NOMO-1 treated with dmso at 0.1 percent for 144 hours (cell line): Measurements from ENCODE around the gene TRPM4.
"Not testable (repeated sequence)": the region's sequence is repeated elsewhere in the genome, so short reads cannot be mapped to it uniquely, and the experiment has no call there.

Experiments used
- DNase-seq: peaks from one replicate; lab custom pipeline; 2025; ENCODE audit not compliant: unreplicated experiment; lab: John Stamatoyannopoulos, UW

The TRPM4 gene

DNA sequence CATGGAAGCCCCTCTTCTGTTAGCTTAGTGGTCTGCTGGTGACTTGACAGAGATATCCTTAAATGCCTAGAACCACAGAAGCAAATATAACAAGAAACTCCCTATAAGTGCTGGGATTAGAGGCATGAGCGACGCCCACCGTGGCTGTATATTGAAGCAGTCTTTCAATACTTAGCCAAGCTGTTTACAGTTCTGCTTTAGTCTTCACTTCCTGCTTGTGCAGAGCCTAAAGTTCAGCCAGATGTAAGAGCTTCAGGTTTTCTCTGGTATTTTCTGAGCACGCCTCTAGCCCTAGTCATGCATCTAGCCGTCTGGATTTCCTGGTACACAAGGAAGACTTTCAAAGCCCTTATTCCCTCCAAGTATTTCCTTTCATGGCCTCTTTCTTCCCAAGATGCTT, 28.5 kb downstream of the TRPM4 start:
- no peak for DNase-seq

DNA sequence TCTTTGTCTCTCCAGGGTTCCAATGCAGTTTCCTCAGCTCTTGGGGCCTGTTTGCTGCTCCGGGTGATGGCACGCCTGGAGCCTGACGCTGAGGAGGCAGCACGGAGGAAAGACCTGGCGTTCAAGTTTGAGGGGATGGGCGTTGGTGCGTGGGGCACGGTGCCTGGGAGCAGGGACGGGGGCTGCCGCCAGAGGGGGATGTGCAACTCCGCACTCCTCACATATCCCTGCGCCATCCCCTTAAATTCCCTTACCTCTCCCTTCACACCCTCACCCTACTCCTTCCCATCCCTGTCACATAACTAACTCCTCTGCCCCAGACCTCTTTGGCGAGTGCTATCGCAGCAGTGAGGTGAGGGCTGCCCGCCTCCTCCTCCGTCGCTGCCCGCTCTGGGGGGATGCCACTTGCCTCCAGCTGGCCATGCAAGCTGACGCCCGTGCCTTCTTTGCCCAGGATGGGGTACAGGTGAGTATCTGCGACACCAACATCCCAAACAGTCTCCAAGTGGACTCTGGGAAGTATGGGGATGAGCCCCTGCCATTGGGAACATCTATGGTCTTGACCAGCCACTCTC, 31.1 kb downstream of the TRPM4 start:
- no peak for DNase-seq

DNA sequence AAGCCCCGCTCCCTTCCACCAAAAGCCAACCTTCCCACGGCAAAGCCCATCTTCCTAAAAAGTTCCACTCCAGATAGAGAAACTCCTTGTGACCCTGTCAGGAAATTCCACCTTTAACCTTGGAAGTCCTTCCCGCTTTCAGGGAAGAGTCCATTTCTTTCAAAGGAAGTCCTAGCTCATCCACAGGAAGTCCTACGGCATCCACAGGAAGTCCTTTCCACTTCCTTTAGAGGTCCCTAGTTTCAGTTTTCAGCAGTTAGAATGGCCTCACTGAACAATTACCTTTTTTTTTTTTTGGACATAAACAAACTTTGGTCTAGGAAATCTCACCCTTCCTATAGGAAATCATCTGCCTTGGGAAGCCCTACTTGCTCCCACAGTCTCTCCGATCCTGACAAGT, 31.7 kb downstream of the TRPM4 start:
- no peak for DNase-seq

DNA sequence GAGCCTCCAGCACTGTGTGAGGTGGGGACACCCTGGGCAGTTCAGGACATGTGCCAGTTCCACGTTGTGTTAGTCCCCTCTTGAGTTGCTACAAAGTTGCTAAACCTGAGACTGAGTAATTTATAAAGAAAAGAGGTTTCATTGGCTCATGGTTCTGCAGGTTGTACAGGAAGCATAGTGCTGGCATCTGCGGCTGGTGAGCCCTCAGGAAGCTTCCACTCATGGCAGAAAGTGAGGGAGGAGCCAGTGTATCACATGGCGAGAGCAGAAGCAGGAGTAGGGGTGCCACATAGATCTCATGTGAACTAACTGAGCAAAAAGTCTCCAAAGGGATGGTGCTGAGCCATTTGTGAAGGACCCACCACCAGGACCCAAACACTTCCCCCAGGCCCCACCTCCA, 33.2 kb downstream of the TRPM4 start:
- no peak for DNase-seq

DNA sequence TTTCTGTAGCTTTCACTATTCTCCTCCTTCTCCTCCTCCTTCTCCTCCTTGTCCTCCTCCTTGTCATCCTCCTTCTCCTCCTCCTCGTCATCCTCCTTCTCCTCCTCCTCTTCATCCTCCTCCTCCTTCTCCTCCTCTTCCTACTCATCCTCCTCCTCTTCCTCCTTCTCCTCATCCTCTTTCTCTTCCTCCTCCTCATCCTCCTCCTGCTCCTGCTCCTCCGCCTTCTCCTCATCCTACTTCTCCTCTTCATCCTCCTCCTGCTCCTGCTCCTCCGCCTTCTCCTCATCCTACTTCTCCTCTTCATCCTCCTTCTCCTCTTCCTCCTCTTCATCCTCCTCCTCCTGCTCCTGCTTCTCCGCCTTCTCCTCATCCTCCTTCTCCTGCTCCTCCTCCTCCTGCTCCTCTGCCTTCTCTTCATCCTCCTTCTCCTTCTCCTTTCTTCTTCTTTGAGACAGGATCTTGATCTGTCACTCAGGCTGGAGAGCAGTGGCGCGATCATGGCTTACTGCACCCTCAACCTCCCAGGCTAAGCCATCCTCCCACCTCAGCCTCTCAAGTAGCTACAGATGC, 36.3 kb downstream of the TRPM4 start:
- DNase-seq, result no peak

DNA sequence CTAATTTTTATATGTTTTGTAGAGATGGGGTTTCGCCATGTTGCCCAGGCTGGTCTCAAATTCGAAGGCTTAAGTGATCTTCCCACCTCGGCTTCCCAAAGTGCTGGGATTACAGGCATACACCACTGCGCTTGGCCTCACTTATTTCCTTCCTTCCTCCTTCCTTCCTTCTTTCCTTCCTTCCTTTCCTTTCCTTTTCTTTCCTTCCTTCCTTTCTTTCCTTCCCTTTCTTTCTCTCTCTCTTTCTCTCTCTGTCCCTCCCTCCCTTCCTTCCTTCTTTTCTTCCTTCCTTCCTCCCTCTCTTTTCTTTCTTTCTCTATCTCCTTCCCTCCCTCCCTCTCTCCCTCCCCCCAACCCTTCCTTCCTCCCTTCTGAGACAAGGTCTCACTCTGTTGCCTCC, 36.8 kb downstream of the TRPM4 start:
- no peak for DNase-seq

DNA sequence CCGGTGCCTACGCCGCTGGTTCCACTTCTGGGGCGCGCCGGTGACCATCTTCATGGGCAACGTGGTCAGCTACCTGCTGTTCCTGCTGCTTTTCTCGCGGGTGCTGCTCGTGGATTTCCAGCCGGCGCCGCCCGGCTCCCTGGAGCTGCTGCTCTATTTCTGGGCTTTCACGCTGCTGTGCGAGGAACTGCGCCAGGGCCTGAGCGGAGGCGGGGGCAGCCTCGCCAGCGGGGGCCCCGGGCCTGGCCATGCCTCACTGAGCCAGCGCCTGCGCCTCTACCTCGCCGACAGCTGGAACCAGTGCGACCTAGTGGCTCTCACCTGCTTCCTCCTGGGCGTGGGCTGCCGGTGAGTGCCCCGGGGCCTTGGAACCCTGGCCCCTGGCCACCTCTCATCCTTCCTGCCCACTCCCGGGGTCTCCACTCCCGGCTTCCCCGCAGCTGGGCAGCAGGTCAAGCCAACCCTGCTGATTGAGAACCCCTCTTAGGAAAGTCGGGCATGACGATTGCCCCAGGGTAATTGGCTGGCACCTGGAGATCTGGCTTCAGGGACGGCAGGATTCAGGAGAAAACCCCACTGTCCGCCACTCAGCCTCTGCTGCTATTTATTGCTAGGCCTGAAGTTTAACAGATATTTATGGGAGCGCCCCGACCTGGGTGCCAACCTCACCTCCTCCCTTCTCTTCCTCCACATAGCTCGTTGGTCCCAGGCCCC, 39.1 kb downstream of the TRPM4 start:
- DNase-seq, result no peak

DNA sequence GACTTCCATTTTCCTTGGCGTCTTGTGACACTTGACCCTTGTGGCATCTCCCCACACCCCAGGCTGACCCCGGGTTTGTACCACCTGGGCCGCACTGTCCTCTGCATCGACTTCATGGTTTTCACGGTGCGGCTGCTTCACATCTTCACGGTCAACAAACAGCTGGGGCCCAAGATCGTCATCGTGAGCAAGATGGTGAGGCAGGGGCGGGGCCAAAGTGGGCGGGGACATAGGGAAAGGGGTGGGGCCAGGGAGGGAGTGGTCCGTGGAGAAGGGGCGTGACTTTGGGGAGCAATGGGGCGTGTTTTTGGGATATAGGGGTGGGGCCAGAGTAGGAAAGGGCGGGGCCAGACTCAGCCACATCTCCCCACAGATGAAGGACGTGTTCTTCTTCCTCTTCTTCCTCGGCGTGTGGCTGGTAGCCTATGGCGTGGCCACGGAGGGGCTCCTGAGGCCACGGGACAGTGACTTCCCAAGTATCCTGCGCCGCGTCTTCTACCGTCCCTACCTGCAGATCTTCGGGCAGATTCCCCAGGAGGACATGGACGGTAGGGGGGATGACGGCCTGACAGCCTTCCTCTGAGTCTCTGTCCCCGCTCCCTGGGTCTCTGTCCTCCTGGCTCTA, 42.8 kb downstream of the TRPM4 start:
- peak; percentile 77 for DNase-seq

DNA sequence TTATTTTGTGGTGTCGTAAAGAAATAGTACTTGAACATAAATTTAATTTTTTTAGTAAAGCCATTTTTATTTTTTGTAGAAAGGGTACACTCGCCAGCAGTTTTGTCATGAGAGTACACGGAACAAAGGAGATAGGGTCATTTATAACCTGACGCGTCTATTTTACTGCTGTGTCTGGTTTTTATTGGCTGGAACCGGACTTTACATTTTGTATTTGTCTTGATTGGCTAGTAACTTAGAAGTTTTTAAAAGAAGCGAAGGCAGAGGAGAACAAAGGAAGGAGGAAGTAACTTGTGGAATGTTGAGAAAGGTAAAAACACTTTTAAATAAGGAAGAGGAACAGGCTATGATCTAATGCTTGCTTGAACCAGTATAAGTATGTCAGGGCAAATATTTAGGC, 43.5 kb downstream of the TRPM4 start:
- DNase-seq, result peak; percentile 46

DNA sequence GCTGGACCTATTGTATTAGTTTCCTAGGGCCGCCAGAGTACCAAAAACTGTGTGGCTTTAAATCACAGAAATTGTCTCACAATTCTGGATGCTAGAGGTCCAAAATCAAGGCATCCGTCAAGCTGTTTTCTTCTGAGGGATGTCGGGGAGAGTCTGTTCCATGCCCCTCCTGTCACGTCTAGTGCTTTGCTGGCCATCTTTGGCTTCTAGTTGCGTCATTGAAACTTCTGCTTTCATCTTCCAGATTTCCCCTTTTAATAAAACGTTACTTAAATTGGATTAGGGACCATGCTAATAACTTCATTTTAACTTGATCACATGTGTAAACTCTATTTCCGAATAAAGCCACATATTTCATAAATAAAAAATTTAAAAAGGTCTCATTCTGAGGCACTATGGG, 47.5 kb downstream of the TRPM4 start:
- DNase-seq, result peak; percentile 76

DNA sequence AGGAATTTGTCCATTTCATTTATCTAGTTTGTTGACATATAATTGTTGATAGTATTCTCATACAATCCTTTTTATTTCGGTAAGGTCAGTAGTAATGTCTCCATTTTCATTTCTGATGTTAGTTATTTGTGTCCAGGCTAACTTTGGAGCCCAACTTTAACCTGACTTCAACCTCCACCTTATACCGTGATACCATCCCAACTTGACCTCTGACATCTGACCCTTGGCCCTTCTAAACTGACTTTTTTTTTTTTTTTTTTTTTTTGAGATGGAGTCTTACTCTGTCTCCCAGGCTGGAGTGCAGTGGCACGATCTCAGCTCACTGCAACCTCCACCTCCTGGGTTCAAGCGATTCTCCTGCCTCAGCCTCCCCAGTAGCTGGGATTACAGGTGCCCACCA, 51.9 kb downstream of the TRPM4 start:
- not testable (repeated sequence) for DNase-seq

DNA sequence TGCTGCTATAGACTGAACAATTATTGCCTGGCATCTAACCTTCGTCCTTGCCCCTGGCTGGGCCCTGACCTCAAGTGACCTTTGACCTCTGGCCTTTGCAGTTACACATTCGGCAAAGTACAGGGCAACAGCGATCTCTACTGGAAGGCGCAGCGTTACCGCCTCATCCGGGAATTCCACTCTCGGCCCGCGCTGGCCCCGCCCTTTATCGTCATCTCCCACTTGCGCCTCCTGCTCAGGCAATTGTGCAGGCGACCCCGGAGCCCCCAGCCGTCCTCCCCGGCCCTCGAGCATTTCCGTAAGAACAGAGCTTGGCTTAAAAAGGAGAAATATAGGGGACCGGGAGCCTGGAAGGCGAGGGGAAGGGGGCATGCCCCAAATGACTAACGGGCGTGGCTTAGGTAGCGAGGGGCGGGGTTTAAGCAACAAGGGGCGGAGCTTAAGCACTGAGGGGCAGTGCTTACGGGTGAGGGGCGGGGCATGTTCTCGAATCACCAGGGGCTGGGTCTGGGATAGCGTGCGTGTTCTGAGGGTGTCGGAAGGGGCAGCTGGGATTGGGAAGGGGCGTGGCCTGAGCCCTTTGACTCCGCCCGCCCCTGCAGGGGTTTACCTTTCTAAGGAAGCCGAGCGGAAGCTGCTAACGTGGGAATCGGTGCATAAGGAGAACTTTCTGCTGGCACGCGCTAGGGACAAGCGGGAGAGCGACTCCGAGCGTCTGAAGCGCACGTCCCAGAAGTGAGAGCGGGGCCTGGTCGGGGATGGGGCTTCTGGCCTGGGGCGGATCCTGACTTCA, 52.7 kb downstream of the TRPM4 start:
- no peak for DNase-seq

DNA sequence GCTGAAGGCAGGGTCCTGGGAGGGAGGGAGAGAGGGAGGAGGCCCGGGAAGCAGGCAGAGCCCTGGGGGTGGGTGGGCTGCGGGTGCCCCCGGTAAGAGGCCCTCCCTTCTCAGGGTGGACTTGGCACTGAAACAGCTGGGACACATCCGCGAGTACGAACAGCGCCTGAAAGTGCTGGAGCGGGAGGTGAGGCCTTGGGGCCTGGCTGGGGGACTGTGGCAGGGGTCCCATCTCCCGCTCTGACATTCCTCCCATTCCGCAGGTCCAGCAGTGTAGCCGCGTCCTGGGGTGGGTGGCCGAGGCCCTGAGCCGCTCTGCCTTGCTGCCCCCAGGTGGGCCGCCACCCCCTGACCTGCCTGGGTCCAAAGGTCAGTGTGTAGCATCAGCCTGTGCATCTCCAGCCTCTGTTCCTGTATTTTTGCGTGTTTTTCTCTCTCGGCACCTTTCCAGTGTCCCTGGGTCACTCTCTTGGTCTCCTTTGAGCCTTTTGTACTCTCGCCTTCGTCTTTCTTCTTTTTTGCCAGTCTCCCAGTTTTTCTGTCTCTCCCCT, 53.4 kb downstream of the TRPM4 start:
- DNase-seq, result no peak

DNA sequence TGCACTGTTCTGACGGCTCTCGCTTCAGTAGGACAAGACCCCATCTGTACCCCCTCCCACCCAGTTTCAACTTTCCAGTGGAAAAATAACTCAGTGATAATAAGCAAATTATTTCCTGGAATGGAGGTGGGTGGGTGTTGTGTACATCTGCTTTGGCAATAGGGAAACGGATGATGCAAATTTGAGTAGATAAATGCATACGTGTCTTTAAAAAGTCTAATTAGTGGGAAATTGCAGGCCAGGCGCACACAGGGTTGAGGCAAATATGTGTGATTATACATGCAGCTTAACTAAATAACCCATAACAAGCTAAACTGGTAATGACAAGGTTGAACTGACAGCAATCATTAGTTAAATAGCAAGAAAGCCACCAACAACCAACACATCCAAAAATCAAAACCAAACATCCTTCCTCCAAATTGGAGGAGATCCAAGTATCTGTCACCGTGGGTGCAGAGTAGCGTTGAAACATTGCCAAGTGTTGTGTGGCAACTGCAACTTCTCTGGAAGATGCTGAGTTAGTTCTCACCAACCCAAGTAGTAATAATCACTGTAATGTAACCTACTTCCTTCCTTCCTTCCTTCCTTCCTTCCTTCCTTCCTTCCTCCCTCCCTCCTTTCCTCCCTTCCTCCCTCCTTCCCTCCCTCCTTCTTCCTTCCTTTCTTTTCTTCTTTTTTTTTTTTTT, 54.6 kb downstream of the TRPM4 start:
- DNase-seq, result no peak

DNA sequence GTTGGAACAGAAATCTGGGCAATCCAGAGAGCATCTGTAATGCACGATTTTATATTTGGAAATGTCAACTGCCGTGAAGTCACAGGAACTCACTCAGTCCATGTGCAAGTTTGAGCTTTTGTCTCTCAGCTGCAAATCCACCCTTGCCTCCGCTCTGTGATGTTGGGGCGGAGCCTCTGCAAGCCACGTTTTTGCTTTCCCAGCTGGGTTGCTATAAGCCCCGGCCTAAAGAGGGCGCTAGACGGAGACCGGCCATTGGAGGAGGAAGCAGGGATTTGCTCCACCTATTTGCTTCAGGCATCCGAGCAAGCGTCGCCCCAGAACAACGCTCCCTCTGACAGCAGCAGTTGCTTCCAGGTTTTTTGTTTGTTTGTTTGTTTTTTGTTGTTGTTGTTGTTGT, 56.2 kb downstream of the TRPM4 start:
- DNase-seq, result no peak

DNA sequence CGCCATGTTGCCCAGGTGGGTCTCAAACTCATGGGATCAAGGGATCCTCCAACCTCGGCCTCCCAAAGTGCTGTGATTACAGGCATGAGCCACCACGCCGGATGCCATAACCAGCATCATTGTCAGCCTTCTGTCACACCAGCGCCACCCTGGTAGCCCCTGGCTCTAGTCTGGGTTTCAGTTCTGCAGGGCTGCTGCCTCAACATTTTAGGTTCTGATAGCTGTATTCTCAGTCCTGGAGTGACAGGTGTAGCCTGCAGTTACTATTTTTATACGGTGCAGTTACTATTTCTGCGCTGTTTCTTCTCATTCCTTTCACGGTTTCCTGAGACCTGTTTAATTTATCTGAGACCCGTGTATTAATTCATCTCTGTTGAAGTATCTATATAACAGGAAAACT, 57.1 kb downstream of the TRPM4 start:
- DNase-seq, result no peak

DNA sequence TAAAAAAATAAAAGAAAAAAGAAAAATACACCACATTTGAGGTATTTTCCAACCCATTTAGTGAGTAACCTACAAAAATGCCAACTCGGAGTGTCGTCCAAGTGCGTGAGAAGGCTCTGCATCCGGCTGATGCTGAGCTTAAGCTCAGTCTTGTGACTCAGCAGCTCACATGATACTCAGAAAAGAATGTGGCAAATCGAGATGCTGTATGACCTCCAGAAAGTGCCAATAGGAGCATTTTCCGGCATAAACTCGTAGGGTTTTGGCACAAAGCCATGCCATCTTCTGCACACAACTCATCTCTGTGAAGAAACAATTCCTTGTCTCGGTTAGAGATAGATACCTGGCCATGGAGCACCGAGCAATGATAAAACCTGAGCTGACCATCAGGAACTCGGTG, 58.5 kb downstream of the TRPM4 start:
- no peak for DNase-seq

DNA sequence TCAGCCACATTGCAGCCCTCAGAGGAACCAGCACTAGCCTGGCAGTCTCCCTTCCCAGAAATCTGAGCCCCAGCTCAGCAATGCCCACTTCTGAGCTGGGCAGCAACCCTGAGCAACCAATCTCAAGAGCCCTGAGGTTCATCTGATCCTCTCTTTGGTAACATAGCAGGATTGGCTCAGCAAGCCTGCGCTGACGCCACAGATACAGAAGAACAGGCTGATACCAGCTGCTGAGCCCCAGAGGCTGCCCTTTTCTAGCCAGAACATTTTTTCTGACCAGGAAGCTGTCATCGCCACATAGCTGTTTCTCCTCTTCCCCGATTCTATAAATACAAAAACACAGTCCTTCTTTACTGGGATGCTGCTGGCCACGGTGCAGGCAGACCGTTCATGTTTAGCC, 59.8 kb downstream of the TRPM4 start:
- no peak for DNase-seq

DNA sequence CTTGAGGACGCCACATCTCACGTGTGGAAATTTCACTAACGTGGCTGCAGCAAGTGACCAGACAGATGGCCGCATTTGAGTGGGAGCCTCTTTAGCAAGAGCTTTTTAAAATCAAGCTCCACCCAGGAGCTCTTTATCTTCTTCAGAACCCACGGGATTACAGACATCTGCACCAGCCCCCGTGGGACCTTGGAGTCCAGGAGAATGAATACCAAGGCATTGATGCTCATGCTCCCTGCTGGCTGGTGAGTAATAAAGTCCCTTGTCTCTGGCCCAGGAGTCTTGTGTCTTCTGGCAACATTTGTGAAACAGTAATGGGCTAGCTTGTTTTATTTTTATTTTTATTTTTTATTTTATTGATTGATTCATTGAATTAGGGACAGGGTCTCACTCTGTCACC, 64.4 kb downstream of the TRPM4 start:
- DNase-seq, result no peak

DNA sequence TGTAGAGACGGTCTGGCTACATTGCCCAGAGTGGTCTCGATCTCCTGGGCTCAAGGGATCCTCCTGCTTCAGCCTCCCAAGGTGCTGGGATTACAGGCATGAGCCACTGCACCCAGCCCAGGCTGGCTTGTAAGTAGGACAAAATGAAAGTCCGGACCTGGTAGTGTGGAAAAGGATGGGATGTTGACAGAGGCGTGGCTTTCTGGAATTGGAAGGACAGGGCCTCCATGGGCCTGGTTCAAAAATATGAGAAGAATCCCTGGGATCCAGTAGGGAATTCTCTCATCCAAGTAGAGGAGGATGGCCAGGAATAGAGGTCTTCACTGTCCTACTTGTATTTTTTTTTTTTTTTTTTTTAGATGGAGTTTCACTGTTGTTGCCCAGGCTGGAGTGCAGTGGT, 64.9 kb downstream of the TRPM4 start:
- no peak for DNase-seq

DNA sequence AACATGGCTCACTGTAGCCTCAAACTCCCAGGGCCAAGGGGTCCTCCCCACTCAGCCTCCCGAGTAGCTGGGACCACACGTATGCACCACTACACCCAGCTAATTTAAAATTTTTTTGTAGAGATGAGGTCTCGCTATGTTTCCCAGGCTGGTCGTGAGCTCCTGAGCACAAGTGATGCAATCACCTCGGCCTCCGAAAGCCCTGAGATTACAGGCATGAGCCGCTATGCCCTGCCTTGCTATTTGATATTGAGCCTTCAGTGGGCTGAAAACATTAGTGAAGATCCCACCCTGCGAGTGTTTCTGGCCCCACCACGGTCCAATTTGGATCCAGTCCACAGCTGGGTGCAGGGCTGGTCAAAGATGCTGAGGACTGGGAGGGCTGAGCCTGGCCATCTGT, 65.9 kb downstream of the TRPM4 start:
- DNase-seq, result no peak
